H1 (cell line): ENCODE data around the gene SLC34A1. TPM values are rescaled to one million over a fixed set of nuclear protein-coding genes. Genes with fewer than 3 reads are reported as not detected.
"Not testable (repeated sequence)": the region's sequence is repeated elsewhere in the genome, so short reads cannot be mapped to it uniquely, and the experiment has no call there.

Experiments
- CTCF ChIA-PET: fragments of 300-600 bp; sonication (Branson Sonifier 250); formaldehyde crosslinking; loops from one replicate; lab custom pipeline; 2021; ENCODE audit not compliant: partially characterized antibody; lab: Charles Lee
- POLR2A ChIA-PET: fragments of 300-600 bp; sonication (Branson Sonifier 250); formaldehyde crosslinking; loops from one replicate; lab custom pipeline; 2021; ENCODE audit warnings: inconsistent platforms; ENCODE audit not compliant: partially characterized antibody; lab: Charles Lee
- DNase-seq, 2 experiments: peaks; one replicate each; pipeline versions ENCODE4 v3.0.0 to v3.0.0-alpha.2; 2010 to 2022; ENCODE audit warnings: low spot score in 2 of 2, low read depth in 1 of 2, mixed read lengths in 1 of 2
- FAIRE-seq: peaks from 2 replicates; lab custom pipeline; 2011; peaks lifted over from hg19 to GRCh38; lab: Jason Lieb, UNC
- H2AFZ ChIP-seq: 2 replicates; pipeline ENCODE4 v1.8.1; 2012; ENCODE audit warnings: low read length, inconsistent platforms
- H2AK5ac ChIP-seq: 2 replicates; pipeline ENCODE4 v1.6.1; 2013; ENCODE audit warnings: low read depth, low read length
- H2BK120ac ChIP-seq: replicated peaks from 2 replicates; pipeline ENCODE3; 2013; ENCODE audit warnings: low read depth, low read length, inconsistent platforms
- H2BK12ac ChIP-seq: 2 replicates; pipeline ENCODE4 v1.6.1; 2013; ENCODE audit warnings: low read depth, low read length
- H2BK15ac ChIP-seq: 2 replicates; pipeline ENCODE4 v1.6.1; 2013; ENCODE audit warnings: low read length
- H2BK20ac ChIP-seq: 2 replicates; pipeline ENCODE4 v1.6.1; 2013; ENCODE audit warnings: low read length
- H2BK5ac ChIP-seq: 2 replicates; pipeline ENCODE4 v1.6.1; 2013; ENCODE audit warnings: low read depth, low read length
- H3K14ac ChIP-seq: 2 replicates; pipeline ENCODE4 v1.6.1; 2013; ENCODE audit warnings: inconsistent platforms; ENCODE audit not compliant: insufficient read length
- H3K18ac ChIP-seq: 2 replicates; pipeline ENCODE4 v1.6.1; 2013; ENCODE audit warnings: low read length; ENCODE audit errors: extremely low read depth
- H3K23ac ChIP-seq: 2 replicates; pipeline ENCODE4 v1.6.1; 2013; ENCODE audit warnings: inconsistent platforms; ENCODE audit not compliant: insufficient read length
- H3K23me2 ChIP-seq: 2 replicates; pipeline ENCODE4 v1.6.1; 2013; ENCODE audit warnings: low read depth, low read length
- H3K27ac ChIP-seq: 2 replicates; pipeline ENCODE4 v1.6.1; 2011; ENCODE audit warnings: low read depth, low read length, inconsistent platforms
- H3K27me3 ChIP-seq, 4 experiments: replicated peaks in 1 of 4; 1 replicate in 1 of 4; 2 replicates in 3 of 4; pipeline versions ENCODE4 v1.6.1 to v1.8.1; 2011 to 2013; ENCODE audit warnings: low read length in 3 of 4, mild to moderate bottlenecking in 3 of 4, inconsistent platforms in 2 of 4, mixed read lengths in 2 of 4, moderate library complexity in 1 of 4; ENCODE audit not compliant: control insufficient read depth in 3 of 4, insufficient read depth in 3 of 4; ENCODE audit errors: extremely low read depth in 1 of 4
- H3K36me3 ChIP-seq, 4 experiments: 2 replicates each; pipeline versions ENCODE4 v1.6.1 to v1.8.1; 2011 to 2013; ENCODE audit warnings: mild to moderate bottlenecking in 4 of 4, low read length in 3 of 4, moderate library complexity in 2 of 4, control low read depth in 1 of 4, inconsistent platforms in 1 of 4; ENCODE audit not compliant: insufficient read depth in 4 of 4, control insufficient read depth in 2 of 4
- H3K4ac ChIP-seq: replicated peaks from 2 replicates; pipeline ENCODE3; 2013; ENCODE audit warnings: low read length, low read depth, mixed read lengths, inconsistent platforms; ENCODE audit not compliant: insufficient read length
- H3K4me1 ChIP-seq, 4 experiments: replicated peaks in 1 of 4; 1 replicate in 1 of 4; 2 replicates in 3 of 4; pipeline versions ENCODE4 v1.6.1 to v1.8.1; 2011 to 2013; ENCODE audit warnings: low read length in 3 of 4, inconsistent platforms in 2 of 4, mixed read lengths in 1 of 4; ENCODE audit not compliant: insufficient read depth in 4 of 4, control insufficient read depth in 3 of 4
- H3K4me2 ChIP-seq, 2 experiments: 2 replicates each; pipeline versions ENCODE4 v1.6.1 to v1.8.1; 2011 to 2013; ENCODE audit warnings: low read depth in 2 of 2, low read length in 2 of 2, control low read depth in 1 of 2, inconsistent platforms in 1 of 2, mild to moderate bottlenecking in 1 of 2; ENCODE audit not compliant: insufficient read depth in 1 of 2
- H3K4me3 ChIP-seq, 4 experiments: fragments of 200-600, 300-600 bp in 1 of 4; sonication (generic), shearing (Covaris generic), sonication (Bioruptor Twin) in 1 of 4; 2 replicates each; pipeline versions ENCODE4 v1.5.1 to v1.8.1; 2011 to 2016; ENCODE audit warnings: low read length in 4 of 4, low read depth in 3 of 4, control low read depth in 2 of 4, inconsistent platforms in 2 of 4, mild to moderate bottlenecking in 2 of 4, mixed read lengths in 1 of 4, moderate library complexity in 1 of 4; ENCODE audit not compliant: insufficient read depth in 2 of 4; ENCODE audit errors: extremely low read depth in 1 of 4
- H3K56ac ChIP-seq: replicated peaks from 2 replicates; pipeline ENCODE3; 2013; ENCODE audit warnings: low read depth, mild to moderate bottlenecking, mixed read lengths, low read length, inconsistent platforms; ENCODE audit not compliant: insufficient read length
- H3K79me1 ChIP-seq: 2 replicates; pipeline ENCODE4 v1.6.1; 2013; ENCODE audit warnings: low read depth, low read length, control low read depth
- H3K79me2 ChIP-seq, 2 experiments: 2 replicates each; pipeline versions ENCODE4 v1.6.1 to v1.8.1; 2012 to 2013; ENCODE audit warnings: low read length in 2 of 2, mild to moderate bottlenecking in 2 of 2, inconsistent platforms in 1 of 2; ENCODE audit not compliant: insufficient read depth in 2 of 2, control insufficient read depth in 1 of 2
- H3K9ac ChIP-seq, 4 experiments: replicated peaks in 1 of 4; 1 replicate in 1 of 4; 2 replicates in 3 of 4; pipeline versions ENCODE4 v1.6.1 to v1.8.1; 2011 to 2013; ENCODE audit warnings: low read depth in 3 of 4, low read length in 3 of 4, control low read depth in 2 of 4, mild to moderate bottlenecking in 2 of 4, moderate library complexity in 2 of 4, inconsistent platforms in 1 of 4; ENCODE audit errors: extremely low read depth in 1 of 4
- H3K9me3 ChIP-seq, 2 experiments: 2 replicates each; pipeline versions ENCODE4 v1.6.1 to v1.8.1; 2012 to 2013; ENCODE audit warnings: mild to moderate bottlenecking in 2 of 2, moderate library complexity in 2 of 2, control low read depth in 1 of 2, inconsistent platforms in 1 of 2, low read depth in 1 of 2, low read length in 1 of 2, mixed read lengths in 1 of 2; ENCODE audit not compliant: insufficient read depth in 2 of 2
- H4K20me1 ChIP-seq, 2 experiments: replicated peaks in 1 of 2; 2 replicates each; pipeline versions ENCODE3 to v1.8.1; 2011 to 2013; ENCODE audit warnings: inconsistent platforms in 2 of 2, low read length in 2 of 2, mild to moderate bottlenecking in 1 of 2; ENCODE audit not compliant: insufficient read depth in 2 of 2, control insufficient read depth in 1 of 2
- H4K5ac ChIP-seq: 2 replicates; pipeline ENCODE4 v1.6.1; 2013; ENCODE audit warnings: low read length, low read depth, mixed read lengths, inconsistent platforms; ENCODE audit not compliant: insufficient read length
- H4K8ac ChIP-seq: 2 replicates; pipeline ENCODE4 v1.8.0; 2013; ENCODE audit warnings: mild to moderate bottlenecking, moderate library complexity, low read length, inconsistent platforms; ENCODE audit not compliant: insufficient read depth; ENCODE audit errors: extremely low read depth
- H4K91ac ChIP-seq: replicated peaks from 2 replicates; pipeline ENCODE3; 2013; ENCODE audit warnings: low read length, mixed read lengths, inconsistent platforms; ENCODE audit not compliant: insufficient read length
- WGBS, 2 experiments: shearing (Covaris generic) in 1 of 2; methylation state at CpG; one replicate each; pipeline versions ENCODE4 v1.1.6 to v1.1.7; 2013 to 2015; ENCODE audit warnings: low lambda C conversion rate in 2 of 2, mixed read lengths in 2 of 2, inconsistent platforms in 1 of 2, low coverage in 1 of 2, missing lambda C conversion rate in 1 of 2; ENCODE audit not compliant: insufficient replicate concordance in 2 of 2, insufficient coverage in 1 of 2, insufficient read length in 1 of 2; ENCODE audit errors: extremely low coverage in 1 of 2, missing lambda C conversion rate in 1 of 2; 5-methylcytosine and 5-hydroxymethylcytosine counted together
- polyA plus RNA-seq, 7 experiments: library from polyadenylated mRNA; depleted of rRNA in 3 of 7; stranded (reverse) in 5 of 7; unstranded in 2 of 7; fragments of >200 nt in 5 of 7; fragments of 200-250 nt in 2 of 7; gene quantifications; 1 replicate in 5 of 7; 2 replicates in 1 of 7; 4 replicates in 1 of 7; pipeline versions ENCODE4 v1.2.1 to v1.2.3, GENCODE V29; 2011 to 2013; ENCODE audit warnings: missing spikeins in 2 of 7, mixed read lengths in 2 of 7
- total RNA-seq: library from RNA; stranded (reverse); fragmentation: NEBNext Ultra II Directional; extraction: Animal tissue kit (Norgen Biotek cat#: 25700); gene quantifications from 2 replicates; pipeline ENCODE4 v1.2.1, GENCODE V29; 2021

Gene SLC34A1
- total and polyA plus RNA-seq, 2 of the 8 experiments (the other 6 are each of a cell fraction or from before 2014, with no cell fraction given), result not detected

GRCh38 chr5:177420472-177420871 is 36.2 kb downstream of the SLC34A1 start:
- not testable (repeated sequence) for FAIRE-seq

More at GRCh38 chr5:177420472-177420871, 36.2 kb downstream of the SLC34A1 start:
- H2BK20ac ChIP-seq, H4K5ac ChIP-seq, H3K27ac ChIP-seq, H3K36me3 ChIP-seq, H2AFZ ChIP-seq, H2BK120ac ChIP-seq, H3K9me3 ChIP-seq, H2BK12ac ChIP-seq, H3K4me1 ChIP-seq, H3K23me2 ChIP-seq, H4K91ac ChIP-seq, H3K27me3 ChIP-seq, H4K8ac ChIP-seq, H2BK5ac ChIP-seq, H3K4me3 ChIP-seq, H3K18ac ChIP-seq, H3K79me1 ChIP-seq, H2AK5ac ChIP-seq, H2BK15ac ChIP-seq, H3K56ac ChIP-seq, H3K23ac ChIP-seq, H3K4ac ChIP-seq, DNase-seq, H3K9ac ChIP-seq, H3K4me2 ChIP-seq, H3K14ac ChIP-seq, H3K79me2 ChIP-seq, H4K20me1 ChIP-seq: not testable (repeated sequence)
- WGBS, 2 experiments, result 76% methylated on average over 5 of the region's 7 CpGs; no CpG with 5 or more reads in 1 of the 2 experiments
- ChIA-PET POLR2A (interaction anchor here (1.1 to 24.2 kb wide), 2 partner anchors 12 to 24 kb away, joined by 3 to 460 read pairs; partner anchors contain the start of gene PRR7), CTCF (interaction anchor here (2.0 to 4.8 kb wide), 3 partner anchors 17 to 33 kb away, joined by 6 to 15 read pairs (median 14); no protein-coding TSS in a partner anchor)
